Measurements from ENCODE around the gene NOL3. TPM values are rescaled to one million over a fixed set of nuclear protein-coding genes. Genes with fewer than 3 reads are reported as not detected.

Gene NOL3
- total and polyA plus RNA-seq, 2 of the 13 experiments (the other 11 are each of a cell fraction or from before 2014, with no cell fraction given) = 5.7 to 20.5 TPM

DNA sequence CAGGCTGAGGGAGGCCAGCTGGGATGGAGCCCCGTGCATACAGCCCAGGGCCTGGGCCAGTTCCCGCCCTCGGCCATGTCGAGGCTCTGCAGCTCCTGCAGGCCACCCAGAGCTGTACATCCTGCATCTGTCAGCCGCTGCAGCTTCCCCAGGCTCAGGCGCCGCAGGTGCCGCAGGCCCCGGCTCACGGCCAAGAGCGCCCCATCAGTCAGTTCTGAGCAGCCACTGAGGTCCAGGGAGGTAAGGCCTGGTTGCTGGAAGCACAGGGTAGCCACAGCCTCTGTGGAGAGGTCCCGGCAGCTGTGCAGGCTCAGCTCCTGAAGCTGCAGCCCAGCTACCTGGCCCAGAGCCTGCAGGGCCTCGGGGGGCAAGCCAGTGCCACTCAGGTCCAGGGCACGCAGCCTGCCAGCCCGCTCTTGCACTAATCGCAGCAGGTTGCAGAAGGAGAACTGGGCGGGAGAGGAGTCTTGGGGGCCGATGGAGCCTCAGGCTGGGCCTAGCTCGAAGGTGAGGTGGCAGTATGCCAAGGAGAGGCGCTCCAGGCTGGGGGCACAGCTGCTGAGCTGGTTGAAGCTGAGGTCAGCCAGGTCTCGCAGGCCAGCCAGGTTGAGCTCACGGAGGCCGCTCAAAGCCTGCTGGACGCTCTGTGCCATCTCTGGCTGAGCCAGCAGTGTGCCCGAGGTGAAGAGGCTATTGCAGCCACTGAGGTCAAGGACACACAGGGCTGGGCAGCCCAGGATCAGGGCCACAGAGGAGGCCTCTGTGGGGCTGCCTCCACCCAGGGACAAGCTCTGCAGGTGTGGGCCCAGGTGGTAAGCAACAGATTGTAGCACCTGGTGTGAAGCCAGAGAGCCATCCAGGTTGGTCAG is 40.0 kb downstream of the NOL3 start (continued):
- TF ChIP-seq NRL (CRISPR knock-in tag; IDR thresholded peaks at IDR 0.05; ENCODE audit: borderline replicate concordance) (no peak), DBP (CRISPR knock-in tag; IDR thresholded peaks at IDR 0.05; ENCODE audit: not compliant biosample characterization) (no peak), ZNF124 (CRISPR knock-in tag; IDR thresholded peaks at IDR 0.05) (no peak), DMAP1 (CRISPR knock-in tag; IDR thresholded peaks at IDR 0.05) (no peak), ZNF431 (CRISPR knock-in tag; IDR thresholded peaks at IDR 0.05; ENCODE audit: borderline replicate concordance, low read depth) (no peak), MTF2 (CRISPR knock-in tag; IDR thresholded peaks at IDR 0.05; ENCODE audit: borderline replicate concordance) (0 out of 2 replicates have a peak, but pooled peaks have one; percentile 28), ZNF335 (CRISPR knock-in tag; IDR thresholded peaks at IDR 0.05) (no peak), ZNF562 (CRISPR knock-in tag; IDR thresholded peaks at IDR 0.05; ENCODE audit: borderline replicate concordance) (no peak), SNAPC2 (CRISPR knock-in tag; IDR thresholded peaks at IDR 0.05) (no peak), NAIF1 (CRISPR knock-in tag; IDR thresholded peaks at IDR 0.05; ENCODE audit: borderline replicate concordance) (no peak), KDM6A (CRISPR knock-in tag; IDR thresholded peaks at IDR 0.05; ENCODE audit: low read depth) (no peak), TFDP2 (CRISPR knock-in tag; IDR thresholded peaks at IDR 0.05) (no peak), ZNF839 (CRISPR knock-in tag; IDR thresholded peaks at IDR 0.05; ENCODE audit: borderline replicate concordance) (peak; percentile 19; the same call in 1 of the 2 replicates), ZEB1 (IDR thresholded peaks at IDR 0.05; ENCODE audit: insufficient replicate concordance, low read depth) (no peak), NR0B2 (CRISPR knock-in tag; IDR thresholded peaks at IDR 0.05) (no peak), SMC3 (IDR thresholded peaks at IDR 0.05; ENCODE audit: low read length) (no peak), GTF2F1 (IDR thresholded peaks at IDR 0.05; ENCODE audit: low read length) (no peak), PPARG (CRISPR knock-in tag; conservative IDR thresholded peaks at IDR 0.05) (no peak), SETDB1 (CRISPR knock-in tag; IDR thresholded peaks at IDR 0.05; ENCODE audit: borderline replicate concordance) (no peak), MED1 (CRISPR knock-in tag; IDR thresholded peaks at IDR 0.05) (no peak), CBX5 (CRISPR knock-in tag; IDR thresholded peaks at IDR 0.05; ENCODE audit: borderline replicate concordance) (no peak), ZNF670 (CRISPR knock-in tag; IDR thresholded peaks at IDR 0.05; ENCODE audit: borderline replicate concordance) (no peak), ZNF557 (CRISPR knock-in tag; IDR thresholded peaks at IDR 0.05) (no peak), MTA3 (CRISPR knock-in tag; IDR thresholded peaks at IDR 0.05) (no peak), ZFX (CRISPR knock-in tag; IDR thresholded peaks at IDR 0.05; ENCODE audit: low read depth) (peak; percentile 59; the same call in 1 of the 2 replicates), NR2F6 (IDR thresholded peaks at IDR 0.05) (peak; percentile 76), NR2F6 (CRISPR knock-in tag; IDR thresholded peaks at IDR 0.05) (peak; percentile 79), MEIS2 (CRISPR knock-in tag; IDR thresholded peaks at IDR 0.05) (no peak)
- TF ChIP-seq, protein P1, sequence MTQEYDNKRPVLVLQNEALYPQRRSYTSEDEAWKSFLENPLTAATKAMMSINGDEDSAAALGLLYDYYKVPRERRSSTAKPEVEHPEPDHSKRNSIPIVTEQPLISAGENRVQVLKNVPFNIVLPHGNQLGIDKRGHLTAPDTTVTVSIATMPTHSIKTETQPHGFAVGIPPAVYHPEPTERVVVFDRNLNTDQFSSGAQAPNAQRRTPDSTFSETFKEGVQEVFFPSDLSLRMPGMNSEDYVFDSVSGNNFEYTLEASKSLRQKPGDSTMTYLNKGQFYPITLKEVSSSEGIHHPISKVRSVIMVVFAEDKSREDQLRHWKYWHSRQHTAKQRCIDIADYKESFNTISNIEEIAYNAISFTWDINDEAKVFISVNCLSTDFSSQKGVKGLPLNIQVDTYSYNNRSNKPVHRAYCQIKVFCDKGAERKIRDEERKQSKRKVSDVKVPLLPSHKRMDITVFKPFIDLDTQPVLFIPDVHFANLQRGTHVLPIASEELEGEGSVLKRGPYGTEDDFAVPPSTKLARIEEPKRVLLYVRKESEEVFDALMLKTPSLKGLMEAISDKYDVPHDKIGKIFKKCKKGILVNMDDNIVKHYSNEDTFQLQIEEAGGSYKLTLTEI (CRISPR knock-in tag; conservative IDR thresholded peaks at IDR 0.05) = no peak
